Measurements from ENCODE around the gene ZRANB2. TPM values are rescaled to one million over a fixed set of nuclear protein-coding genes. Genes with fewer than 3 reads are reported as not detected.

ZRANB2 gene
- polyA plus RNA-seq, 3 donors: 21.3 to 42.1 (median 22.9) TPM

DNA sequence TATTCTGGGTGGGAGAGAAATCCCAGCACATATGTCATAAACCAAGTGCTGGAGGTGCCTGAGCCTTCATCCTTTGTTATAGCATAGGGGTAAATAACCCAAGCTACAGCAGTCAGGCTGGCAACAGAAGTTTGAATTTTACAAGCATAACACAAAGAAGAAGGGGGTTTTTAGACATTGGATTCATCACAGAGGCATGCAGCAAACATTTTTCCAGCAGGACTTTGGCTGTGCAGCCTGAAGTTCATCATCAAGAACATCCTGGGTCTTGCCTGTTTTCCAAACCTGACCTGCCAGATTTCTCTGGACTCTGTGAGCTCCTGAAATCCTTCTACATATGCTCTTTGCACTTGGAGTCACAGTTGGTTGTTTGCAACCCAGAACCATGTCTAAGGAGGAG, 49.4 kb downstream of the ZRANB2 start:
- Histone ChIP-seq H3K79me2 (ENCODE audit: insufficient read depth, low read length) (no peaks in the 10 kb centered on the region), H3K27ac (ENCODE audit: low read depth in 1 of 2, low read length in 2 of 2) (no peak overlapping the region), H3K27me3 (ENCODE audit: control insufficient read depth in 2 of 2, insufficient read depth in 2 of 2, low read length in 2 of 2) (peaks cover 0 to 2% of the 10 kb centered on the region in 2 donors), H3K4me3 (replicated peaks in 1 of 3; ENCODE audit: low read depth in 2 of 3, low read length in 3 of 3) (no peak overlapping the region), H4K20me1 (ENCODE audit: insufficient read depth, low read length) (no peaks in the 10 kb centered on the region), H3K4me2 (replicated peaks; ENCODE audit: extremely low read depth, low read length, poor library complexity, severe bottlenecking) (no peak overlapping the region), H3K36me3 (replicated peaks in 1 of 2; ENCODE audit: control insufficient read depth in 1 of 2, insufficient read depth in 2 of 2, low read length in 2 of 2) (no peaks in the 10 kb centered on the region), H3K4me1 (ENCODE audit: control insufficient read depth in 1 of 2, insufficient read depth in 2 of 2, low read length in 2 of 2) (no peaks in the 10 kb centered on the region), H3K9me3 (replicated peaks in 1 of 2; ENCODE audit: control insufficient read depth in 1 of 2, insufficient read depth in 1 of 2, low read length in 2 of 2) (no peaks in the 10 kb centered on the region), H3K9ac (ENCODE audit: insufficient read depth, low read length, poor library complexity, severe bottlenecking) (no peak overlapping the region), H2AFZ (ENCODE audit: insufficient read depth, low read depth, low read length, poor library complexity, severe bottlenecking) (no peak overlapping the region)
- DNase-seq: no peak
- no peaks in the 10 kb centered on the region for H3K9me3 Mint-ChIP-seq
- no peaks in the 10 kb centered on the region for H3K36me3 Mint-ChIP-seq
- intact Hi-C loops (cut with micrococcal nuclease): no loop called here
- TF ChIP-seq, protein P1, sequence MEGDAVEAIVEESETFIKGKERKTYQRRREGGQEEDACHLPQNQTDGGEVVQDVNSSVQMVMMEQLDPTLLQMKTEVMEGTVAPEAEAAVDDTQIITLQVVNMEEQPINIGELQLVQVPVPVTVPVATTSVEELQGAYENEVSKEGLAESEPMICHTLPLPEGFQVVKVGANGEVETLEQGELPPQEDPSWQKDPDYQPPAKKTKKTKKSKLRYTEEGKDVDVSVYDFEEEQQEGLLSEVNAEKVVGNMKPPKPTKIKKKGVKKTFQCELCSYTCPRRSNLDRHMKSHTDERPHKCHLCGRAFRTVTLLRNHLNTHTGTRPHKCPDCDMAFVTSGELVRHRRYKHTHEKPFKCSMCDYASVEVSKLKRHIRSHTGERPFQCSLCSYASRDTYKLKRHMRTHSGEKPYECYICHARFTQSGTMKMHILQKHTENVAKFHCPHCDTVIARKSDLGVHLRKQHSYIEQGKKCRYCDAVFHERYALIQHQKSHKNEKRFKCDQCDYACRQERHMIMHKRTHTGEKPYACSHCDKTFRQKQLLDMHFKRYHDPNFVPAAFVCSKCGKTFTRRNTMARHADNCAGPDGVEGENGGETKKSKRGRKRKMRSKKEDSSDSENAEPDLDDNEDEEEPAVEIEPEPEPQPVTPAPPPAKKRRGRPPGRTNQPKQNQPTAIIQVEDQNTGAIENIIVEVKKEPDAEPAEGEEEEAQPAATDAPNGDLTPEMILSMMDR (IDR thresholded peaks at IDR 0.05): no peak
- H3K27ac Mint-ChIP-seq: no peak overlapping the region
- peaks cover 9% of the 10 kb centered on the region for H3K4me1 Mint-ChIP-seq
- no peak overlapping the region for H3K4me3 Mint-ChIP-seq
- peaks cover 0 to 2% (median 2%) of the 10 kb centered on the region in 3 donors for H3K27me3 Mint-ChIP-seq (ENCODE audit: low read depth in 3 of 3)

DNA sequence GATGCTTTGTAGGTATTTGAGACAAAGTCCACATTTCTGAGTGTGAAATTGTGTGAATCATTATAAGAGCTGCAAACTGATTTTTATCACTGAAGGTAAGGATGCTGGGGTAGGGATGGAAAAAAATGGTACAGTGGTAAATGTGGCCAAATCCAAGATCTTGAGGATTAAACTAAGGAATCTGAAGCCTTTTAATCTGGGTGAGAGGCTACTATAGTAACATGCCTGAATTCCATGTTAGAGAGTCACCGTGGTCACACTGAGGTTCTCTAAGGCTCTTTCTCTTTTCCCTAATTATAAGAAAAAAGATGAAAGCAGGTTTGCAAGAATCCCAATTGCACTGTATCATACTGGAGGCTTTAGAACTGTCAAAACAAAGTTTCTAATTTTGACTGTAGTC, 50.8 kb downstream of the ZRANB2 start:
- Histone ChIP-seq H3K9ac (ENCODE audit: insufficient read depth, low read length, poor library complexity, severe bottlenecking) (no peak overlapping the region), H3K36me3 (replicated peaks in 1 of 2; ENCODE audit: control insufficient read depth in 1 of 2, insufficient read depth in 2 of 2, low read length in 2 of 2) (no peaks in the 10 kb centered on the region), H3K27ac (ENCODE audit: low read depth in 1 of 2, low read length in 2 of 2) (no peak overlapping the region), H4K20me1 (ENCODE audit: insufficient read depth, low read length) (no peaks in the 10 kb centered on the region), H3K27me3 (ENCODE audit: control insufficient read depth in 2 of 2, insufficient read depth in 2 of 2, low read length in 2 of 2) (peaks cover 0 to 2% of the 10 kb centered on the region in 2 donors), H3K79me2 (ENCODE audit: insufficient read depth, low read length) (no peaks in the 10 kb centered on the region), H3K4me1 (ENCODE audit: control insufficient read depth in 1 of 2, insufficient read depth in 2 of 2, low read length in 2 of 2) (no peaks in the 10 kb centered on the region), H3K4me2 (replicated peaks; ENCODE audit: extremely low read depth, low read length, poor library complexity, severe bottlenecking) (no peak overlapping the region), H3K4me3 (replicated peaks in 1 of 3; ENCODE audit: low read depth in 2 of 3, low read length in 3 of 3) (no peak overlapping the region), H3K9me3 (replicated peaks in 1 of 2; ENCODE audit: control insufficient read depth in 1 of 2, insufficient read depth in 1 of 2, low read length in 2 of 2) (no peaks in the 10 kb centered on the region), H2AFZ (ENCODE audit: insufficient read depth, low read depth, low read length, poor library complexity, severe bottlenecking) (no peak overlapping the region)
- no CpG with 5 or more reads among the region's 1 CpG for WGBS (ENCODE audit: insufficient coverage)
- Mint-ChIP-seq H3K36me3 (no peaks in the 10 kb centered on the region), H3K4me3 (no peak overlapping the region), H3K27me3 (ENCODE audit: low read depth in 3 of 3) (peaks cover under 1 to 2% (median 2%) of the 10 kb centered on the region in 3 donors), H3K27ac (no peak overlapping the region), H3K4me1 (peaks cover 9% of the 10 kb centered on the region), H3K9me3 (peaks cover 0 to under 1% (median 0%) of the 10 kb centered on the region in 7 donors)
- no peak for DNase-seq
- intact Hi-C loops (cut with micrococcal nuclease): no loop called here
- TF ChIP-seq, protein P1 (IDR thresholded peaks at IDR 0.05): no peak
